SK-N-SH treated with all-trans-retinoic acid at 6 μM for 48 hours (cell line): ENCODE data around the gene AFDN.

ENCODE experiments used
- CSRNP3 ChIP-seq: fragments of 250-450 bp; sonication (Bioruptor Pico); IDR thresholded peaks from 2 replicates; pipeline ENCODE4 v1.5.1; 2021; ENCODE audit warnings: mild to moderate bottlenecking, moderate library complexity
- PATZ1 ChIP-seq: fragments of 250-450 bp; sonication (Bioruptor Pico); IDR thresholded peaks from 2 replicates; pipeline ENCODE4 v1.8.0; 2020; ENCODE audit warnings: mild to moderate bottlenecking, moderate library complexity, borderline replicate concordance
- TCF4 ChIP-seq: fragments of 250-450 bp; sonication (Bioruptor Pico); IDR thresholded peaks from 2 replicates; pipeline ENCODE4 v1.8.0; 2021; ENCODE audit warnings: mild to moderate bottlenecking, moderate library complexity, borderline replicate concordance
- ZNF8 ChIP-seq: fragments of 450-650 bp; formaldehyde crosslinking; IDR thresholded peaks from 2 replicates; pipeline ENCODE4 v1.5.0; 2020; ENCODE audit warnings: mild to moderate bottlenecking, moderate library complexity

- TF ChIP-seq ZNF8 (CRISPR knock-in tag) (no peak), TCF4 (CRISPR knock-in tag) (no peak), CSRNP3 (CRISPR knock-in tag) (no peak), PATZ1 (CRISPR knock-in tag) (no peak)
Measured at GRCh38 chr6:167828325-167828956, 1.7 kb downstream of the AFDN start.
